ENCODE measurements around the gene RRAD.

GRCh38 chr16:66886914-66887313, 38.4 kb downstream of the RRAD start:
- TF ChIP-seq POLR2A (IDR thresholded peaks at IDR 0.05; ENCODE audit: low read length) (no peak), GATA1 (IDR thresholded peaks at IDR 0.05; ENCODE audit: low read depth, low read length) (no peak)

Data from erythroblast (primary cell).